Measurements from ENCODE around the gene PLD1. TPM values are rescaled to one million over a fixed set of nuclear protein-coding genes. Genes with fewer than 3 reads are reported as not detected.

Gene PLD1
- total and polyA plus RNA-seq, 4 donors: 4.9 to 31.5 (median 18.6) TPM

GRCh38 chr3:171824824-171825221 lies 14.5 kb upstream of the PLD1 start:
- TF ChIP-seq RXRA (IDR thresholded peaks at IDR 0.05) (no peak), HNF4G (IDR thresholded peaks at IDR 0.05) (no peak), TAF1 (conservative IDR thresholded peaks at IDR 0.05) (no peak), FOXA1 (IDR thresholded peaks at IDR 0.05) (no peak), YY1 (IDR thresholded peaks at IDR 0.05) (no peak), CTCF (IDR thresholded peaks at IDR 0.05; ENCODE audit: low read depth, low read length, missing input control) (no peak), REST (IDR thresholded peaks at IDR 0.05) (no peak), SP1 (IDR thresholded peaks at IDR 0.05) (no peak), GABPA (IDR thresholded peaks at IDR 0.05 in 1 of 2, conservative IDR thresholded peaks at IDR 0.05 in 1 of 2) (no peak), MAX (IDR thresholded peaks at IDR 0.05) (no peak), ZBTB33 (IDR thresholded peaks at IDR 0.05) (no peak), FOXA2 (IDR thresholded peaks at IDR 0.05) (no peak), RAD21 (IDR thresholded peaks at IDR 0.05) (no peak), ATF3 (IDR thresholded peaks at IDR 0.05) (no peak)
- WGBS: 94% methylated on average over 7 of the region's 7 CpGs

GRCh38 chr3:171824116-171824515 lies 13.8 kb upstream of the PLD1 start:
- H3K27ac ChIP-seq (ENCODE audit: low read depth in 1 of 2, low read length in 2 of 2): no peak overlapping the region
- no peaks in the 10 kb centered on the region for H3K36me3 ChIP-seq (ENCODE audit: control insufficient read depth in 4 of 4, insufficient read depth in 3 of 4, low read depth in 1 of 4, low read length in 3 of 4)
- H3K4me1 ChIP-seq (ENCODE audit: control insufficient read depth in 4 of 4, insufficient read depth in 4 of 4, low read length in 3 of 4): peaks cover 0 to 10% (median 3%) of the 10 kb centered on the region in 4 donors
- no peak for TF ChIP-seq HNF4G (IDR thresholded peaks at IDR 0.05)
- no peak for TF ChIP-seq CTCF (IDR thresholded peaks at IDR 0.05; ENCODE audit: low read depth, low read length, missing input control)
- TF ChIP-seq SP1 (IDR thresholded peaks at IDR 0.05): no peak
- no peak for TF ChIP-seq JUND (IDR thresholded peaks at IDR 0.05)
- H3K9ac ChIP-seq (ENCODE audit: low read depth in 1 of 2, low read length in 2 of 2): no peak overlapping the region
- 88% methylated on average over 6 of the region's 6 CpGs for whole genome bisulfite sequencing
- H3K4me3 ChIP-seq (ENCODE audit: low read depth in 1 of 3, low read length in 3 of 3): no peak overlapping the region
- DNase-seq (ENCODE audit: low spot score): no peak
- H3K27me3 ChIP-seq (ENCODE audit: control insufficient read depth in 4 of 4, insufficient read depth in 4 of 4, low read length in 3 of 4): no peaks in the 10 kb centered on the region
- H3K9me3 ChIP-seq (ENCODE audit: control insufficient read depth in 4 of 4, low read length in 3 of 4): no peaks in the 10 kb centered on the region

More at GRCh38 chr3:171824824-171825221, 14.5 kb upstream of the PLD1 start:
- Histone ChIP-seq H3K4me3 (ENCODE audit: low read depth in 1 of 3, low read length in 3 of 3) (no peak overlapping the region), H3K27me3 (ENCODE audit: control insufficient read depth in 4 of 4, insufficient read depth in 4 of 4, low read length in 3 of 4) (no peaks in the 10 kb centered on the region), H3K4me1 (ENCODE audit: control insufficient read depth in 4 of 4, insufficient read depth in 4 of 4, low read length in 3 of 4) (peaks cover 0 to 17% (median 7%) of the 10 kb centered on the region in 4 donors), H3K36me3 (ENCODE audit: control insufficient read depth in 4 of 4, insufficient read depth in 3 of 4, low read depth in 1 of 4, low read length in 3 of 4) (no peaks in the 10 kb centered on the region), H3K27ac (ENCODE audit: low read depth in 1 of 2, low read length in 2 of 2) (peak overlapping the region in 1 of 2 donors; percentile 46), H3K9me3 (ENCODE audit: control insufficient read depth in 4 of 4, low read length in 3 of 4) (no peaks in the 10 kb centered on the region), H3K9ac (ENCODE audit: low read depth in 1 of 2, low read length in 2 of 2) (no peak overlapping the region)
- no peak for DNase-seq (ENCODE audit: low spot score)
